Embryonic facial prominence (tissue), 1 donor: ENCODE measurements around the gene PVRIG.
"Not testable (repeated sequence)": the region's sequence is repeated elsewhere in the genome, so short reads cannot be mapped to it uniquely, and the experiment has no call there.

Experiments used
- DNase-seq: peaks from one replicate; pipeline ENCODE4 v3.0.0-alpha.2; 2016; ENCODE audit errors: extremely low spot score

PVRIG gene

GRCh38 chr7:100195222-100195621 is 24.5 kb upstream of the PVRIG start:
- DNase-seq = no peak

- DNase-seq = not testable (repeated sequence)
Measured at GRCh38 chr7:100195901-100196322, 23.8 kb upstream of the PVRIG start.

GRCh38 chr7:100198266-100198665 is 21.5 kb upstream of the PVRIG start:
- no peak for DNase-seq

GRCh38 chr7:100200693-100201092 is 19.1 kb upstream of the PVRIG start:
- DNase-seq = no peak

- no peak for DNase-seq
Measured at GRCh38 chr7:100204454-100204853, 15.3 kb upstream of the PVRIG start.

GRCh38 chr7:100208911-100209408 is 10.8 kb upstream of the PVRIG start:
- DNase-seq = no peak

- no peak for DNase-seq
Measured at GRCh38 chr7:100209493-100209892, 10.3 kb upstream of the PVRIG start.

GRCh38 chr7:100210805-100211204 is 8.9 kb upstream of the PVRIG start:
- no peak for DNase-seq

GRCh38 chr7:100211342-100211780 is 8.4 kb upstream of the PVRIG start:
- no peak for DNase-seq

GRCh38 chr7:100212631-100213286 is 7.0 kb upstream of the PVRIG start:
- DNase-seq = no peak

GRCh38 chr7:100213672-100214071 is 6.1 kb upstream of the PVRIG start:
- DNase-seq = no peak

- not testable (repeated sequence) for DNase-seq
Measured at GRCh38 chr7:100214356-100214755, 5.4 kb upstream of the PVRIG start.

- DNase-seq = no peak
Measured at GRCh38 chr7:100215895-100216294, 3.9 kb upstream of the PVRIG start.

GRCh38 chr7:100217934-100218333 is 1.8 kb upstream of the PVRIG start:
- DNase-seq = not testable (repeated sequence)

GRCh38 chr7:100219271-100219737 is 445 bp upstream of the PVRIG start:
- DNase-seq = no peak

GRCh38 chr7:100220586-100221230 is 959 bp downstream of the PVRIG start:
- DNase-seq = no peak

GRCh38 chr7:100221231-100221718 is 1.5 kb downstream of the PVRIG start:
- no peak for DNase-seq

- DNase-seq = no peak
Measured at GRCh38 chr7:100221767-100222444, 2.2 kb downstream of the PVRIG start.

- DNase-seq = no peak
Measured at GRCh38 chr7:100222445-100223132, 2.8 kb downstream of the PVRIG start.

GRCh38 chr7:100223376-100223927 is 3.7 kb downstream of the PVRIG start:
- not testable (repeated sequence) for DNase-seq

GRCh38 chr7:100224891-100225290 is 5.1 kb downstream of the PVRIG start:
- not testable (repeated sequence) for DNase-seq
